Lower lobe of right lung (tissue), 2 donors: ENCODE data around the gene LRRC71. TPM values are rescaled to one million over a fixed set of nuclear protein-coding genes. Genes with fewer than 3 reads are reported as not detected.

Experiments
- ATAC-seq, 2 donors: fragments of 200-7000 bp; cut with Tn5 transposase; one replicate each; pipeline ENCODE4 v1.9.1; 2020 to 2022; ENCODE audit warnings: mild to moderate bottlenecking in 2 of 2, moderate library complexity in 2 of 2
- DNase-seq: peaks from one replicate; pipeline ENCODE4 v3.0.0-alpha.2; 2020
- H3K27ac ChIP-seq: fragments of 200-600 bp; one replicate; pipeline ENCODE4 v1.8.0; 2022
- H3K27me3 ChIP-seq: fragments of 200-600 bp; one replicate; pipeline ENCODE4 v1.8.0; 2022; ENCODE audit warnings: low read depth
- H3K36me3 ChIP-seq: fragments of 200-600 bp; one replicate; pipeline ENCODE4 v1.8.0; 2022; ENCODE audit warnings: mild to moderate bottlenecking
- H3K4me1 ChIP-seq: fragments of 200-600 bp; one replicate; pipeline ENCODE4 v1.8.0; 2022
- H3K4me3 ChIP-seq: fragments of 200-600 bp; one replicate; pipeline ENCODE4 v1.8.0; 2022; ENCODE audit warnings: mild to moderate bottlenecking
- H3K9me3 ChIP-seq: fragments of 200-600 bp; one replicate; pipeline ENCODE4 v1.8.0; 2022
- CTCF ChIP-seq: fragments of 200-600 bp; IDR thresholded peaks from one replicate; pipeline ENCODE4 v1.8.0; 2022; ENCODE audit warnings: antibody characterized with exemption, mild to moderate bottlenecking
- intact Hi-C: fragments of 100-400 bp; cut with DNase I; formaldehyde crosslinking; loops from one replicate; pipeline ENCODE4 v1.11.0; 2022
- total RNA-seq: library from RNA; stranded (reverse); fragmentation: NEBNext Ultra II Directional; extraction: Animal tissue kit (Norgen Biotek cat#: 25700); gene quantifications from one replicate; pipeline ENCODE4 v1.2.1, GENCODE V29; 2021
- donor health status: DM: no; HTN: yes; CAD: no; lungs with severe emphysema.

Gene LRRC71
- total RNA-seq, 1 donor from 2014 or later: 5.3 TPM

GRCh38 chr1:156942576-156942975, 22.1 kb downstream of the LRRC71 start:
- peaks cover 100% of the 10 kb centered on the region for H3K36me3 ChIP-seq
- no peaks in the 10 kb centered on the region for H3K9me3 ChIP-seq
- DNase-seq (no peak), ATAC-seq (no peak)
- no peak overlapping the region for H3K4me3 ChIP-seq
- H3K27ac ChIP-seq: no peak overlapping the region
- TF ChIP-seq CTCF: no peak
- no peaks in the 10 kb centered on the region for H3K4me1 ChIP-seq
- intact Hi-C loops: no loop called here
- no peaks in the 10 kb centered on the region for H3K27me3 ChIP-seq

GRCh38 chr1:156943756-156944155, 23.3 kb downstream of the LRRC71 start:
- no peak overlapping the region for H3K4me3 ChIP-seq
- no peaks in the 10 kb centered on the region for H3K9me3 ChIP-seq
- peaks cover 100% of the 10 kb centered on the region for H3K36me3 ChIP-seq
- H3K4me1 ChIP-seq: no peaks in the 10 kb centered on the region
- DNase-seq: no peak
- TF ChIP-seq CTCF: no peak
- no peaks in the 10 kb centered on the region for H3K27me3 ChIP-seq
- intact Hi-C loops: no loop called here
- ATAC-seq: no peak
- H3K27ac ChIP-seq: no peak overlapping the region

- H3K27me3 ChIP-seq: no peaks in the 10 kb centered on the region
- intact Hi-C loops: no loop called here
- no peak overlapping the region for H3K27ac ChIP-seq
- ATAC-seq: no peak
- H3K9me3 ChIP-seq: no peaks in the 10 kb centered on the region
- DNase-seq: no peak
- H3K4me1 ChIP-seq: no peaks in the 10 kb centered on the region
- no peak for TF ChIP-seq CTCF
- peaks cover 100% of the 10 kb centered on the region for H3K36me3 ChIP-seq
- no peak overlapping the region for H3K4me3 ChIP-seq
Measured at GRCh38 chr1:156944268-156944667, 23.8 kb downstream of the LRRC71 start.

GRCh38 chr1:156944848-156945247, 24.4 kb downstream of the LRRC71 start:
- ATAC-seq (no peak), DNase-seq (no peak)
- H3K9me3 ChIP-seq: no peaks in the 10 kb centered on the region
- no peak overlapping the region for H3K4me3 ChIP-seq
- intact Hi-C loops: no loop called here
- no peaks in the 10 kb centered on the region for H3K27me3 ChIP-seq
- TF ChIP-seq CTCF: no peak
- peaks cover 100% of the 10 kb centered on the region for H3K36me3 ChIP-seq
- H3K4me1 ChIP-seq: no peaks in the 10 kb centered on the region
- no peak overlapping the region for H3K27ac ChIP-seq

GRCh38 chr1:156945881-156946661, 25.6 kb downstream of the LRRC71 start:
- TF ChIP-seq CTCF: no peak
- no peak for ATAC-seq
- Histone ChIP-seq H3K4me3 (no peak overlapping the region), H3K36me3 (peaks cover 100% of the 10 kb centered on the region), H3K27me3 (no peaks in the 10 kb centered on the region), H3K27ac (no peak overlapping the region), H3K9me3 (no peaks in the 10 kb centered on the region), H3K4me1 (no peaks in the 10 kb centered on the region)
- DNase-seq: no peak
- intact Hi-C loops: no loop called here
